ENCODE results near the gene B9D1.

B9D1 gene

GRCh38 chr17:19301274-19301951, 61.1 kb downstream of the B9D1 start:
- no peak for DNase-seq

- DNase-seq = no peak
Measured at GRCh38 chr17:19299866-19300265, 62.7 kb downstream of the B9D1 start.

GRCh38 chr17:19299214-19299747, 63.2 kb downstream of the B9D1 start:
- no peak for DNase-seq

- no peak for DNase-seq
Measured at GRCh38 chr17:19298569-19299213, 63.8 kb downstream of the B9D1 start.

- DNase-seq = no peak
Measured at GRCh38 chr17:19296786-19297778, 65.4 kb downstream of the B9D1 start.

GRCh38 chr17:19295473-19296135, 66.9 kb downstream of the B9D1 start:
- DNase-seq = no peak

- DNase-seq = no peak
Measured at GRCh38 chr17:19294443-19294842, 68.1 kb downstream of the B9D1 start.
